B cell (primary cell): ENCODE measurements around the gene STX5. TPM values are rescaled to one million over a fixed set of nuclear protein-coding genes. Genes with fewer than 3 reads are reported as not detected.
A peak's percentile ranks its signal among the peaks of the same experiment; 100 is the strongest.
"Not testable (repeated sequence)": the region's sequence is repeated elsewhere in the genome, so short reads cannot be mapped to it uniquely, and the experiment has no call there.

Experiments
- ATAC-seq: fragments of 200-7000 bp; cut with Tn5 transposase; one replicate; pipeline ENCODE4 v1.10.0; 2021; ENCODE audit warnings: low read depth, mild to moderate bottlenecking, moderate number of reproducible peaks, moderate library complexity
- CTCF ChIA-PET: fragments of 350-600 bp; sonication (Branson Sonifier 250); formaldehyde crosslinking; loops from one replicate; lab custom pipeline; 2021; ENCODE audit warnings: antibody characterized with exemption, inconsistent platforms; lab: Charles Lee
- POLR2A ChIA-PET: fragments of 350-600 bp; sonication (Branson Sonifier 250); formaldehyde crosslinking; loops from one replicate; lab custom pipeline; 2021; ENCODE audit warnings: antibody characterized with exemption; lab: Charles Lee
- DNase-seq: peaks from one replicate; pipeline ENCODE4 v3.0.0; 2013
- H2AFZ ChIP-seq: 2 replicates; pipeline ENCODE4 v1.6.1; 2012; ENCODE audit warnings: mild to moderate bottlenecking, low read depth, low read length; ENCODE audit not compliant: insufficient read depth, poor library complexity, severe bottlenecking
- H3K27ac ChIP-seq, 2 donors: 1 replicate in 1 of 2; 2 replicates in 1 of 2; pipeline ENCODE4 v1.5.1; 2012 to 2013; ENCODE audit warnings: low read length in 2 of 2, mild to moderate bottlenecking in 2 of 2, moderate library complexity in 1 of 2
- H3K27me3 ChIP-seq, 4 experiments: fragments of 200-600 bp in 1 of 4; sonication (generic) in 1 of 4; replicated peaks in 1 of 4; 1 replicate in 2 of 4; 2 replicates in 2 of 4; pipeline versions ENCODE4 v1.6.1 to v1.7.0; 2013 to 2016; ENCODE audit warnings: low read length in 3 of 4, mild to moderate bottlenecking in 2 of 4, mixed read lengths in 1 of 4, moderate library complexity in 1 of 4; ENCODE audit not compliant: insufficient read depth in 4 of 4, control insufficient read depth in 3 of 4; ENCODE audit errors: control extremely low read depth in 1 of 4
- H3K36me3 ChIP-seq, 2 experiments: replicated peaks in 1 of 2; 1 replicate in 1 of 2; 2 replicates in 1 of 2; pipeline versions ENCODE4 v1.6.1 to v1.7.1; 2013; ENCODE audit warnings: low read length in 1 of 2; ENCODE audit not compliant: insufficient read depth in 2 of 2, control insufficient read depth in 1 of 2; ENCODE audit errors: control extremely low read depth in 1 of 2, extremely low read depth in 1 of 2
- H3K4me1 ChIP-seq, 2 donors: fragments of 200-600 bp in 1 of 2; sonication (generic) in 1 of 2; 1 replicate in 1 of 2; 2 replicates in 1 of 2; pipeline versions ENCODE4 v1.5.1 to v1.6.1; 2013 to 2017; ENCODE audit warnings: low read length in 2 of 2; ENCODE audit not compliant: control insufficient read depth in 2 of 2, insufficient read depth in 2 of 2
- H3K4me2 ChIP-seq: replicated peaks from 2 replicates; pipeline ENCODE3; 2012; ENCODE audit warnings: mild to moderate bottlenecking, low read depth, low read length; ENCODE audit not compliant: poor library complexity, severe bottlenecking
- H3K4me3 ChIP-seq, 5 experiments: fragments of 200-600 bp in 1 of 5; sonication (generic) in 1 of 5; 1 replicate in 3 of 5; 2 replicates in 2 of 5; pipeline versions ENCODE4 v1.5.1 to v1.7.0; 2011 to 2016; ENCODE audit warnings: low read length in 4 of 5, mild to moderate bottlenecking in 4 of 5, low read depth in 2 of 5, control low read depth in 1 of 5, moderate library complexity in 1 of 5; ENCODE audit not compliant: insufficient read depth in 1 of 5; ENCODE audit errors: control extremely low read depth in 1 of 5, extremely low read depth in 1 of 5
- H3K79me2 ChIP-seq: fragments of 200-600 bp; sonication (generic); one replicate; pipeline ENCODE4 v1.6.0; 2016; ENCODE audit warnings: low read length; ENCODE audit not compliant: control insufficient read depth, insufficient read depth
- H3K9ac ChIP-seq: fragments of 200-600 bp; sonication (generic); 2 replicates; pipeline ENCODE4 v1.6.1; 2017; ENCODE audit warnings: mild to moderate bottlenecking, low read length, moderate library complexity
- H3K9me3 ChIP-seq, 3 donors: one replicate each; pipeline versions ENCODE4 v1.6.1 to v1.7.1; 2013; ENCODE audit warnings: low read length in 2 of 3; ENCODE audit not compliant: control insufficient read depth in 2 of 3, insufficient read depth in 1 of 3; ENCODE audit errors: control extremely low read depth in 1 of 3
- H4K20me1 ChIP-seq: 2 replicates; pipeline ENCODE4 v1.6.0; 2012; ENCODE audit warnings: mild to moderate bottlenecking, low read length; ENCODE audit not compliant: insufficient read depth, control insufficient read depth, poor library complexity, severe bottlenecking
- H3K27ac Mint-ChIP-seq: one replicate; pipeline ENCODE4 v1.8.0; 2021; ENCODE audit warnings: mixed read lengths
- H3K27me3 Mint-ChIP-seq: one replicate; pipeline ENCODE4 v1.8.0; 2021; ENCODE audit warnings: mixed read lengths
- H3K4me1 Mint-ChIP-seq: one replicate; pipeline ENCODE4 v1.8.0; 2021; ENCODE audit warnings: mixed read lengths
- H3K4me3 Mint-ChIP-seq: one replicate; pipeline ENCODE4 v1.8.0; 2021; ENCODE audit warnings: mixed read lengths
- H3K9me3 Mint-ChIP-seq: one replicate; pipeline ENCODE4 v1.8.0; 2022; ENCODE audit warnings: mixed read lengths; ENCODE audit not compliant: insufficient read depth
- EZH2 ChIP-seq: IDR thresholded peaks from 2 replicates; pipeline ENCODE4 v1.6.1; 2012; ENCODE audit warnings: borderline replicate concordance, low read depth, mild to moderate bottlenecking, moderate library complexity, low read length; ENCODE audit not compliant: insufficient read depth, poor library complexity, severe bottlenecking
- WGBS: methylation state at CpG from one replicate; pipeline ENCODE4 v1.1.5; 2013; ENCODE audit warnings: missing lambda C conversion rate; ENCODE audit not compliant: insufficient coverage; 5-methylcytosine and 5-hydroxymethylcytosine counted together
- intact Hi-C: fragments of 100-400 bp; cut with micrococcal nuclease; formaldehyde crosslinking; loops from one replicate; pipeline ENCODE4 v1.10.0; 2022
- polyA plus RNA-seq: library from polyadenylated mRNA; depleted of rRNA; stranded (reverse); fragments of >200 nt; gene quantifications from 2 replicates; pipeline ENCODE4 v1.2.3, GENCODE V29; 2012
- total RNA-seq, 2 donors: library from RNA; stranded (reverse); fragments of 120-200 nt in 1 of 2; gene quantifications; 1 replicate in 1 of 2; 2 replicates in 1 of 2; pipeline versions ENCODE4 v1.2.3 to v1.2.4, GENCODE V29; 2013 to 2022
- TF ChIP-seq, protein P1 (sequence below): fragments of 200-600 bp; IDR thresholded peaks from one replicate; pipeline ENCODE4 v1.8.0; 2022; ENCODE audit warnings: antibody characterized with exemption, mild to moderate bottlenecking

The STX5 gene
- total and polyA plus RNA-seq, 2 donors (not counting 1 experiment from before 2014, with no cell fraction given): 41.0 to 99.1 TPM

DNA sequence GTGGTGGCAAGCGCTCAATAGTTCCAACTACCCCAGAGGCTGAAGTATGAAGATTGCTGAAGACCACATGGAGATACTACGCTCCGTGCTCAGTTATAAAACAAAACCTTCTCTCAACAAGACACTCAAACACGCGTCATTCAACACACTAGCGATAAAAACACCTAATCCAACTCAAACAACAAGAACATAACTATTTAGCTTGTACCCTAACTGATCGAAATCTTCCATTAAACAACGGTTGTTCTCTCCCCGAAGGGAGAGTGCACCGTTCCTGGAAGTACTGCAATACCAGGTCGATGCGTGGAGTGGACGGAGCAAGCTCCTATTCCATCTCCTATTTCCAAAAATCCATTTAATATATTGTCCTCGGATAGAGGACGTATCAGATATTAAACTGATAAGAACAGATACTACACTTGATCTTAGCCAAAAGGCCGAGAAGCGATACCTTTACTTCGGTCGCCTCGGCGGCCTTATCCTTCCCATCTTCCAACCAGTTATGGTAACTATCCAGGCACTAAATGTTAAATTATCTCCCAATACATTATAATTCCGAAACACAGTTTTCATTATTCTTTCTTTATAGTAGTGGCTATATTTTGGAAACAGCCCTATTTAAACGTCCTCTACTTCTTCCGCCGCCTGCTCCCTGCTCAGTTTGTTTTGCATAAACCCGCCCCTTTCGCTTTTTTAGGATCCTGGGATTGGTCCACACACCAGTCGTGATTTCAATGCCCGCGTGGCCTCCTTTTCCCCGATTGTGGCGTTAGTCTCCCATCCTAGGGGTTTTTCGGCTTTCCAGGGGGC, 9.7 kb upstream of the STX5 start:
- POLR2A ChIA-PET: interaction anchor here (0.6 to 5.0 kb wide), 38 partner anchors 9 to 1552 kb away, joined by 3 to 159 read pairs (median 8); partner anchors contain the start of genes B3GAT3, BSCL2, C11orf98 and CSKMT
- no peak overlapping the region for H3K27ac Mint-ChIP-seq
- Histone ChIP-seq H3K4me3 (peak overlapping the region; percentile 61 to 97 (median 91)), H3K4me2 (peak overlapping the region; percentile 74), H3K36me3 (peaks cover 0 to 11% of the 10 kb centered on the region in 2 experiments), H3K9me3 (no peaks in the 10 kb centered on the region), H3K4me1 (peaks cover 14 to 33% of the 10 kb centered on the region in 2 donors), H3K9ac (peak overlapping the region; percentile 99), H2AFZ (peak overlapping the region; percentile 92), H4K20me1 (no peaks in the 10 kb centered on the region), H3K79me2 (peaks cover 28% of the 10 kb centered on the region), H3K27ac (peak overlapping the region; percentile 99 to 100), H3K27me3 (no peaks in the 10 kb centered on the region)
- TF ChIP-seq, protein P1, sequence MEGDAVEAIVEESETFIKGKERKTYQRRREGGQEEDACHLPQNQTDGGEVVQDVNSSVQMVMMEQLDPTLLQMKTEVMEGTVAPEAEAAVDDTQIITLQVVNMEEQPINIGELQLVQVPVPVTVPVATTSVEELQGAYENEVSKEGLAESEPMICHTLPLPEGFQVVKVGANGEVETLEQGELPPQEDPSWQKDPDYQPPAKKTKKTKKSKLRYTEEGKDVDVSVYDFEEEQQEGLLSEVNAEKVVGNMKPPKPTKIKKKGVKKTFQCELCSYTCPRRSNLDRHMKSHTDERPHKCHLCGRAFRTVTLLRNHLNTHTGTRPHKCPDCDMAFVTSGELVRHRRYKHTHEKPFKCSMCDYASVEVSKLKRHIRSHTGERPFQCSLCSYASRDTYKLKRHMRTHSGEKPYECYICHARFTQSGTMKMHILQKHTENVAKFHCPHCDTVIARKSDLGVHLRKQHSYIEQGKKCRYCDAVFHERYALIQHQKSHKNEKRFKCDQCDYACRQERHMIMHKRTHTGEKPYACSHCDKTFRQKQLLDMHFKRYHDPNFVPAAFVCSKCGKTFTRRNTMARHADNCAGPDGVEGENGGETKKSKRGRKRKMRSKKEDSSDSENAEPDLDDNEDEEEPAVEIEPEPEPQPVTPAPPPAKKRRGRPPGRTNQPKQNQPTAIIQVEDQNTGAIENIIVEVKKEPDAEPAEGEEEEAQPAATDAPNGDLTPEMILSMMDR: no peak
- TF ChIP-seq EZH2: no peak
- 0% methylated on average over 25 of the region's 33 CpGs for WGBS
- H3K4me1 Mint-ChIP-seq: peaks cover 18% of the 10 kb centered on the region
- ATAC-seq: peak; percentile 58
- no peaks in the 10 kb centered on the region for H3K9me3 Mint-ChIP-seq
- intact Hi-C loops: loop anchor here (1.0 to 5.0 kb wide), 6 partner anchors 14 to 284 kb away; partner anchors contain the start of genes HNRNPUL2, SLC3A2, TUT1 and ZBTB3
- H3K27me3 Mint-ChIP-seq: no peaks in the 10 kb centered on the region
- CTCF ChIA-PET: interaction anchor here (0.6 to 3.3 kb wide), 10 partner anchors 8 to 1461 kb away, joined by 3 to 13 read pairs (median 4); partner anchors contain the start of genes HNRNPUL2, POLR2G, SLC3A2 and STX5
- peak; percentile 95 for DNase-seq
- no peak overlapping the region for H3K4me3 Mint-ChIP-seq

DNA sequence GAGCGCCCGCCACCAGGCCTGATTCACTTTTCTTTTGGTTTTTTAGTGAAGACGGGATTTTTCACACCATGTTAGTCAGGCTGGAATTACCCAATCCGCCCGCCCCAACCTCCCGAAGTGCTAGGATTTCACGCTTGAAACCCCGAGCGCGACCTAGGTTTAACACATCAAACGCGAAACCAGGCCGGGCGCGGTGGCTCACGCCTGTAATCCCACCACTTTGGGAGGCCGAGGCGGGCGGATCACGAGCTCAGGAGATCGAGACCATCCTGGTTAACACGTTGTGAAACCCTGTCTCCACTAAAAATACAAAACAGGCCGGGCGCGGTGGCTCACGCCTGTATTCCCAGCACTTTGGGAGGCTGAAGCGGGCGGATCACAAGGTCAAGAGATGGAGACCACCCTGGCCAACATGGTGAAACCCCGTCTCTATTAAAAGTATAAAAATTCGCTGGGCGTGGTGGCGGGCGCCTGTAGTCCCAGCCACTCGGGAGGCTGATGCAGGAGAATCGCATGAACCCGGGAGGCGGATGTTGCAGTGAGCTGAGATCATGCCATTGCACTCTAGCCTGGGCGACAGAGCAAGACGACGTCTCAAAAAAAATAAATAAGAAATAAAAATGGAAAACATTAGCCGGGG, 9.0 kb upstream of the STX5 start:
- Histone ChIP-seq H3K36me3 (peaks cover 0 to 18% of the 10 kb centered on the region in 2 experiments), H3K27ac (peak overlapping the region; percentile 99 to 100), H3K4me3 (peak overlapping the region; percentile 61 to 97 (median 91)), H3K4me1 (peaks cover 14 to 33% of the 10 kb centered on the region in 2 donors), H2AFZ (peak overlapping the region; percentile 1), H3K4me2 (peak overlapping the region; percentile 74), H3K79me2 (peaks cover 35% of the 10 kb centered on the region), H3K9ac (peak overlapping the region; percentile 99)
- CTCF ChIA-PET: interaction anchor here (0.6 to 3.3 kb wide), 14 partner anchors 9 to 1462 kb away, joined by 3 to 13 read pairs (median 4); partner anchors contain the start of genes HNRNPUL2, POLR2G, SLC3A2 and STX5
- POLR2A ChIA-PET: interaction anchor here (0.6 to 5.0 kb wide), 41 partner anchors 9 to 1551 kb away, joined by 3 to 159 read pairs (median 8); partner anchors contain the start of genes B3GAT3, BSCL2, C11orf98 and CSKMT
- not testable (repeated sequence) for H3K9me3 ChIP-seq, H3K27ac Mint-ChIP-seq, H3K27me3 Mint-ChIP-seq, H3K27me3 ChIP-seq, DNase-seq, H4K20me1 ChIP-seq, H3K4me3 Mint-ChIP-seq, H3K9me3 Mint-ChIP-seq
- 2% methylated on average over 41 of the region's 41 CpGs for WGBS
- peaks cover 21% of the 10 kb centered on the region for H3K4me1 Mint-ChIP-seq
- intact Hi-C loops: loop anchor here (1.0 to 5.0 kb wide), 4 partner anchors 40 to 284 kb away; partner anchors contain the start of genes HNRNPUL2, SLC3A2 and TUT1
- peak; percentile 5 for ATAC-seq
